NCI-H2227 (cell line): Measurements from ENCODE around the gene MAP4K2.
A peak's percentile ranks its signal among the peaks of the same experiment; 100 is the strongest.

Source experiments
- DNase-seq: peaks from one replicate; lab custom pipeline; 2025; ENCODE audit not compliant: unreplicated experiment; lab: John Stamatoyannopoulos, UW

Gene MAP4K2

GRCh38 chr11:64757549-64758329, 45.3 kb downstream of the MAP4K2 start:
- no peak for DNase-seq

GRCh38 chr11:64755681-64756361, 47.2 kb downstream of the MAP4K2 start:
- no peak for DNase-seq

GRCh38 chr11:64754919-64755662, 47.9 kb downstream of the MAP4K2 start:
- no peak for DNase-seq

- DNase-seq = no peak
Observed at GRCh38 chr11:64754124-64754918, 48.7 kb downstream of the MAP4K2 start.

DNA sequence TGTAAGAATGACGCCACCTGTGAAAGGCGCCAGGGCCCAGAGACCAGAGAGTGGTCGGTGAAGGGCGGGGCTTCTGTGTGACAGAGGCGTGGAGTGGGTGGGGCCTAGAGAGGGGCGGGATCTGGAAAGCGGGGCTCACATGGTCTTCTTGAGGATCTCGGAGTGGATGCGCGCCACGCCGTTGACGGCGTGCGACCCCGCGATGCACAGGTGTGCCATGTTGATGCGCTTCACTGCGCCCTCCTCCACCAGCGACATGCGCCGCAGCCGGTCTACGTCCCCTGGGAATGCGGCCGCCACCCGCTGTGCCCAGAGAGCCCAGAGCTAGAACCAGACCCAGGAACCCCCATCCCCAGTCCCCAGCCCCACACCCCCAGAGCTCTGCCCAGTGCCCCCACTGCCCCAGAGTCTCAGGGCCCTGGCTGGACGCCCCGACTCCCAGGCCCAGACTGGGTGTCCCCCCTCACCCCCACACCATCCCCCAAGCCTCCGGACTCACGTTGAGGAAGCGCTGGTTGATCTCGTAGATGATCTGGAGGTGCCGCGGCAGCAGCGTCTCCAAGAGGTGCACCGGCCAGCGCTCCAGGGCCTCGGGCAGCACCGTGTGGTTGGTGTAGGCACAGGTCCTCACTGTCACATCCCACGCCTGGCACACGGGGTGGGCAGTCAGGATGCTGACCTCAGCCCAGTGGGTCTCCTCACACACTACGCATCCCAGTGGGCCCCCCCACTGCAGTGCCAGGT, 49.5 kb downstream of the MAP4K2 start:
- DNase-seq = no peak

- DNase-seq = no peak
Observed at GRCh38 chr11:64753019-64753379, 50.0 kb downstream of the MAP4K2 start.

GRCh38 chr11:64752175-64752970, 50.6 kb downstream of the MAP4K2 start:
- no peak for DNase-seq

GRCh38 chr11:64751580-64751979, 51.4 kb downstream of the MAP4K2 start:
- DNase-seq = no peak

DNA sequence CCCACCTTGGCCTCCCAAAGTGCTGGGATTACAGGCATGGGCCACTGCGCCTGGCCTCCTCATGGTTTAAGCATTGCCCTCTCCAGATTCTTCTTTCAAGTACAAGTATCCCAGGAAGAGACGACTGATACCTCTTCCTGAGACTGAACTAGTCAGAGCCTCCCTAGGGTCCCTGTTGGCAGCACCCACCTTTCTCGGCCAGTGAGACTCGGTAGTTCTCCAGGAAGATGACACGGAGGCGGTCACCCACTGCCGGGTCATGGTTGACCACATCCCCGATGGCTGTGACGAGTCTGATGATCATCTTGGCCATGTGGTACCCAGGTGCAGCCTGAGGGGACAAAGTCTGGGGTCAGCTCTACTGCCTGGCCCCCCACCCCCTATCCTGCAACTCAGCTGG, 51.9 kb downstream of the MAP4K2 start:
- DNase-seq = no peak

DNA sequence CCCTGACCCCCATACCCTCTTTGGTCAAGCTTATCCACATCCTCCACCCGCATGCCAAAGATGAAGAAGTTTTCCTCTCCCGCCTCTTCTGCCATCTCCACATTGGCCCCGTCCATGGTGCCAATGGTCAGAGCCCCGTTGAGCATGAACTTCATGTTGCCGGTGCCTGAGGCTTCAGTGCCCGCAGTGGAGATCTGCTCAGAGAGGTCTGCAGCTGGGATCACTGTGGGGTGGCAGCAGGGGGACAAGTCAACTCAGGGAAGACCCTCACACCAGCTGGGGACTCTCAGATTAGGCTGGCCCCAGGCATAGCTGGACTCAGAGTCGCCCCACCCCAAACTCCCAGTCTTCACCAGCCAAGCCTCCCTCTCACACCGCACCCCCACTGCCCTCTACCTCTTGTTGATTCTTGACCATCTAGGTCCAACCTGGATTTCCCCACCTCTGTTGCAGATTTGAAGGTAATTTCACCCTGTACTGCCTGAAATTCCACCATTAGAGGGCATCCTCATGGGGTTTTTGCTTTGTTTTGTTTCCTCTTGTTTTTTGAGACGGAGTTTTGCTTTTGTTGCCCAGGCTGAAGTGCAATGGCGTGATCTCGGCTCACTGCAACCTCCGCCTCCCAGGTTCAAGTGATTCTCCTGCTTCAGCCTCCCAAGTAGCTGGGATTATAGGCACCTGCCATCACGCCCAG, 52.5 kb downstream of the MAP4K2 start:
- DNase-seq = no peak

GRCh38 chr11:64747961-64748665, 54.9 kb downstream of the MAP4K2 start:
- DNase-seq = no peak

DNA sequence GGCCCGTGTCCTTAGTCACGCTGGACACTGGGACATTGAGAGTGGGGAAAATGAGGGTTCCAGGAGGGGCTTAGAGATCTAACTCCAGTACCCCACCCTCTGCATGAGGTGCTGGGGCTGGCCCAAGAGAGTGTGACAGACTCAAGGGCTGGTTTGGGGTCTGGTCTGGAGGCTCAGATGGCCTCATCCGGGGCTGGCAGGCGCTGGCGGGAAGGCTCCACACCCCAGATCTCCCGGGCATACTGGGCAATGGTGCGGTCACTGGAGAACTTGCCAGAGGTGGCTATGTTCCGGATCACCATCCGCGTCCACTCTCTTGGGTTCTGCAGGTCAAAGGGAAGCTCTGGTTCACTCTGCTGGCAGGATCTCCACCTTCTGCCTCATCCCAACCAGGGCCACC, 56.5 kb downstream of the MAP4K2 start:
- no peak for DNase-seq

DNA sequence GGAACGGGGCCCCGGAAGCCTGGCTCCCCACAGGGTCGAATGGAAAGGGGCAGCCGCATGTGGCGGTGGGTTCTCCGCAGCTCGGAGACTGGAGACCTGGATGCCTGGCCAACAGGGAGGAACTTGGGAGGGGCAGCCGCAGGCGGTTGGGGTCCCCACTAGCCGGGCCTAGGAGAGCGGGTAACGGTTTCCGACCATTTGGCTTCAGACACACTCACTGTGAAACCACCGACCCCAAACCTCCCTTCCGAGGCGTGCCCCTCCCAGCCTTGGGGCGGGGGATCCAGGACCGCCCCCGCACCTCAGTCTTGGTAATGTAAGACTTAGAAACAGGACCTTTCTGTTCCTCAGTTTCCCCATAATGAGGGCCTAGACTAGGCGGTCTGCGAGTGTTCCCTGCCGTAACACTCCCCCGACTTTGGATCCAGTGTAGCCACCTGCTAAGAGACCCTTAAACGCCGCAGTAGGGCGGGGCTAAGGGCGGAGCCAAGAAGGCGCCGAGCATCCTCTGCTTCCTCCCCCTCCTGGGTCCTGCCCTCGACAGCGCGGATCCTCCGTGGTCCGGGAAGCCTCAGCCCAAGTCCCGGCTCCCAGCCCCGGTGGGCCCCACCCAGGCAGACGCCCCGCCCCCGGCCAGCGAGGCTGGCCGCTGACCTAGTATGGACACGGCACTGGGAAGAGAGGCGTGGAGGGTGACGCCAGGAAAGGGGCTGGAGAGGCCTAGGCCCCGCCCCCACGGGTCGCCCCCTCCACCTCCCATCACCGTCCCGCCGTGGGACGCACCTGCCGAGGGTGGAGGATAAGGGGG, 57.3 kb downstream of the MAP4K2 start:
- DNase-seq = peak; percentile 89

DNA sequence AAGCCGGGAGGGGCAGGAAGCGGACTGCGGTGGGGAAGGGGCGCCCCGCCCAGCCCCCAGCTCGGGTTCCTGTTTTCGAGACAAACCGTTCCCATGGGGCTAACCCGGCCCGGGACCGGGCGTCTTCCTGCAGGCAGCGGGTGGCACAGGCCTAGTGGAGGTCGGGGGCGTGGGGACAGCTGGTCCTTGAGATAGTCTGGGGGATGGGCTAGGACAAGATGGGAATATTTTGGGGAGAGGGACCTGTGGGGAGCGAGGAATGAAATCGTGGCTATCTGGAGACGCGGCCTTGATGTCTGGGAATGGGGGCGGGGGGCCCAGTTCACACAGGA, 57.9 kb downstream of the MAP4K2 start:
- DNase-seq = peak; percentile 60

DNA sequence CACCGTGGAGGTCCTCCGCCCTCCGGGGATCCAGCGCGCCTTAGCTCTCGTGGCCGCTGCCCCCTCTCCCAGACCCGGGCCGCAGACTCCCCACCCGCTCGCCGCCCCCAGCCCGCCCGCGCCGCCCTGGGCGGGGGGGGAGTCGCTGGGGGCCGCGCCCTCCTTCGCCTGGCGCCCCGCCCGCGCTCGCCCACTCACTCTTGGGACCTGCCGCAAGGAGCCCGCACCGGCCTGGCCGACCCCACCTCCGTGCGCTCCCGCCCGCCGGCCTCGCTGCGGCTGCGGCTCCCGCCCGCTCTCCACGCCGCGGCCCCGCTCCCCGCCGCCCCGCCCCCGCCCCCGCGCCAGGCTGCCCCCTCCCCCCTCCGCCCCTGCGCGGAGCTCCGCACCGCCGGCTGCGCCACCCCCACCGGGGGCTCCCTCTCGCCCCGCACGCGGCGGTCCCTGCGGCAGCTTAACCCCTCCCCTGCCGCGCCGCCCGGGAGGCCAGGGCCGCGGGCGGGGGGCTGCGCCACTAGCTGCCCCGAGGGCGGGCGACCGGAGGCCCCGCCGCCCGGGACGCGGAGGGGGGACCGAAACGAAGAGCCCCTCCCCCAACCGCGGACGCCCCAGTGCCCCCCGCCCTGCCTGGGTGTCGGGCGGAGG, 58.3 kb downstream of the MAP4K2 start:
- DNase-seq = peak; percentile 55

GRCh38 chr11:64743591-64744543, 59.1 kb downstream of the MAP4K2 start, which contains the start of gene RASGRP2:
Gene RASGRP2, minus strand, starts transcription at chr11:64744142. Its CDS starts 1,276 bp downstream, at chr11:64742866.
- peak; percentile 53 for DNase-seq
